ENCODE results near the gene HACD2.

DNA sequence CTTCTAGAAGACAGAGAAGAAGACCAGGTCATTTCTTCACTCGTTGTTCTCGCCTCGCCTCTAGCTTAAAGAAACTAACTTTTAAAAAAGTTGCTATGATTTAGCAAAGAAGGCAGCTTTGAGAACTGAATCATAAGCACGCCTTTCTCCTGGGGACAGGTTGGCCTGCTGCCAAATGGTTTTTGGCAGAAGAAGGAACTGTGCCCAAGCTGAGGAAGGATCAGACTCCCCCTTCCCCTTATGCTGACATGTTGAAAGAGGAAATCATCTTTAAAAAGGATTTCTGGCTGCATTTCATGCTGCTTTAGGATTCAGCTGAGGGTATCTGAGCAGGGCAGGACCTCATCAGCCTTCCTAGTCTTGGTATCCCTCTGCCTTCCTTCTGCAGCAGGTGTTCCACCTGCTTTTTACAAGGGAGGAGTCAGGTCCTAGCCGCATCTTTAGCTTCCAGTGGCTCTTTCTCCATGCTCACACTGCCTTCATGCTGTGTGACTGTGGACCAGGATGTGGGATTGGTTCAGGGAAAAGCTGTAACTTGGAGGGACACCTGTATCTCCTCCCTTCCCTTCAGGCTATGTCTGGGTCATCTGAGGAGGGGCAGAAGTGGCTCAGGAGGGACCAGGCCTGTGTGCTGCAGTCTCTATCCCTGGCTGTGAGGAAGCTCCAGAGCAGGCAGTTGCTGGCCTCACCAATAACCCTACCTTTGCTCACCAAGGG is 34.1 kb upstream of the HACD2 start:
- TF ChIP-seq, protein P1, sequence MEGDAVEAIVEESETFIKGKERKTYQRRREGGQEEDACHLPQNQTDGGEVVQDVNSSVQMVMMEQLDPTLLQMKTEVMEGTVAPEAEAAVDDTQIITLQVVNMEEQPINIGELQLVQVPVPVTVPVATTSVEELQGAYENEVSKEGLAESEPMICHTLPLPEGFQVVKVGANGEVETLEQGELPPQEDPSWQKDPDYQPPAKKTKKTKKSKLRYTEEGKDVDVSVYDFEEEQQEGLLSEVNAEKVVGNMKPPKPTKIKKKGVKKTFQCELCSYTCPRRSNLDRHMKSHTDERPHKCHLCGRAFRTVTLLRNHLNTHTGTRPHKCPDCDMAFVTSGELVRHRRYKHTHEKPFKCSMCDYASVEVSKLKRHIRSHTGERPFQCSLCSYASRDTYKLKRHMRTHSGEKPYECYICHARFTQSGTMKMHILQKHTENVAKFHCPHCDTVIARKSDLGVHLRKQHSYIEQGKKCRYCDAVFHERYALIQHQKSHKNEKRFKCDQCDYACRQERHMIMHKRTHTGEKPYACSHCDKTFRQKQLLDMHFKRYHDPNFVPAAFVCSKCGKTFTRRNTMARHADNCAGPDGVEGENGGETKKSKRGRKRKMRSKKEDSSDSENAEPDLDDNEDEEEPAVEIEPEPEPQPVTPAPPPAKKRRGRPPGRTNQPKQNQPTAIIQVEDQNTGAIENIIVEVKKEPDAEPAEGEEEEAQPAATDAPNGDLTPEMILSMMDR (IDR thresholded peaks at IDR 0.05), result no peak
- TF ChIP-seq EP300 (IDR thresholded peaks at IDR 0.05) (no peak), POLR2A (IDR thresholded peaks at IDR 0.05; ENCODE audit: low read length) (no peak), CEBPB (IDR thresholded peaks at IDR 0.05) (no peak), FOXS1 (CRISPR knock-in tag; IDR thresholded peaks at IDR 0.05) (no peak), HDAC2 (IDR thresholded peaks at IDR 0.05) (no peak)

Data from A549 (cell line).